SU-DHL-6 (cell line): ENCODE results near the gene CPT2.

Experiments
- H2AFZ ChIP-seq: fragments of 200-600 bp; sonication (generic); 2 replicates; pipeline ENCODE4 v1.6.1; 2014; ENCODE audit warnings: low read depth, mild to moderate bottlenecking, moderate library complexity, mixed read lengths, antibody characterized with exemption, low read length; ENCODE audit not compliant: severe bottlenecking
- H3F3A ChIP-seq: fragments of 200-600 bp; shearing (Covaris generic); 2 replicates; pipeline ENCODE4 v1.6.0; 2016; ENCODE audit warnings: antibody characterized with exemption, mild to moderate bottlenecking; ENCODE audit not compliant: insufficient read depth
- H3K27ac ChIP-seq: fragments of 200-600 bp; sonication (generic); 2 replicates; pipeline ENCODE4 v1.5.1; 2016; ENCODE audit warnings: low read depth, mild to moderate bottlenecking, low read length, moderate library complexity, mixed read lengths
- H3K27me3 ChIP-seq: fragments of 200-600 bp; sonication (generic), shearing (Covaris generic); 2 replicates; pipeline ENCODE4 v1.6.0; 2014; ENCODE audit warnings: mild to moderate bottlenecking, low read length
- H3K36me3 ChIP-seq: fragments of 200-600 bp; sonication (generic); 2 replicates; pipeline ENCODE4 v1.6.1; 2014; ENCODE audit warnings: mild to moderate bottlenecking, low read length, mixed read lengths
- H3K4me2 ChIP-seq: fragments of 300-600, 200-600 bp; shearing (Covaris generic), sonication (generic); 2 replicates; pipeline ENCODE4 v1.6.0; 2014; ENCODE audit warnings: low read length, low read depth, mild to moderate bottlenecking; ENCODE audit not compliant: poor library complexity, severe bottlenecking
- H3K4me3 ChIP-seq: fragments of 200-600 bp; sonication (generic); 2 replicates; pipeline ENCODE4 v1.5.1; 2014; ENCODE audit warnings: antibody characterized with exemption, low read length, mild to moderate bottlenecking, mixed read lengths; ENCODE audit not compliant: insufficient read depth, poor library complexity, severe bottlenecking
- H3K79me2 ChIP-seq: fragments of 200-600 bp; sonication (generic); 2 replicates; pipeline ENCODE4 v1.6.1; 2014; ENCODE audit warnings: mild to moderate bottlenecking, low read length, moderate library complexity; ENCODE audit not compliant: insufficient read depth
- H3K9ac ChIP-seq: fragments of 200-600 bp; sonication (generic); 2 replicates; pipeline ENCODE4 v1.7.0; 2014; ENCODE audit warnings: mild to moderate bottlenecking, low read length
- H3K9me2 ChIP-seq: fragments of 200-600 bp; sonication (generic); replicated peaks from 2 replicates; pipeline ENCODE4 v1.6.1; 2014; ENCODE audit warnings: low read length; ENCODE audit not compliant: insufficient read depth
- H3K9me3 ChIP-seq: fragments of 200-600 bp; sonication (generic); 2 replicates; pipeline ENCODE4 v1.6.1; 2014; ENCODE audit warnings: low read length, mixed read lengths; ENCODE audit not compliant: insufficient read depth
- H4K20me1 ChIP-seq: fragments of 200-600 bp; sonication (generic); 2 replicates; pipeline ENCODE4 v1.6.1; 2014; ENCODE audit warnings: low read depth, mild to moderate bottlenecking, antibody characterized with exemption, low read length, moderate library complexity, mixed read lengths
- CTCF ChIP-seq: fragments of 200-600 bp; sonication (generic); IDR thresholded peaks from one replicate; pipeline ENCODE4 v1.5.1; 2017; ENCODE audit warnings: antibody characterized with exemption, mild to moderate bottlenecking, low read length, moderate library complexity; ENCODE audit not compliant: insufficient read depth, poor library complexity, severe bottlenecking
- EZH2phosphoT487 ChIP-seq: fragments of 200-600 bp; sonication (generic), shearing (Covaris generic); conservative IDR thresholded peaks from 2 replicates; pipeline ENCODE4 v1.6.1; 2018; ENCODE audit warnings: mild to moderate bottlenecking, antibody characterized with exemption, low read length, moderate library complexity, mixed read lengths

The CPT2 gene

GRCh38 chr1:53256511-53257453 is 60.2 kb downstream of the CPT2 start:
- Histone ChIP-seq H3K4me3 (no peak overlapping the region), H3K9ac (no peak overlapping the region), H3K9me3 (no peaks in the 10 kb centered on the region), H3F3A (no peaks in the 10 kb centered on the region; the same call in 1 of the 2 replicates), H3K36me3 (peaks cover 21% of the 10 kb centered on the region), H3K4me2 (no peak overlapping the region), H3K79me2 (no peaks in the 10 kb centered on the region), H3K27me3 (no peaks in the 10 kb centered on the region), H4K20me1 (no peaks in the 10 kb centered on the region), H3K27ac (no peak overlapping the region), H2AFZ (no peak overlapping the region), H3K9me2 (no peaks in the 10 kb centered on the region)
- TF ChIP-seq EZH2phosphoT487, result no peak

- H2AFZ ChIP-seq, result no peak overlapping the region
- no peaks in the 10 kb centered on the region for H3K27me3 ChIP-seq
- no peaks in the 10 kb centered on the region for H3K79me2 ChIP-seq
- H3F3A ChIP-seq, result no peaks in the 10 kb centered on the region; the same call in 1 of the 2 replicates
- H3K9ac ChIP-seq, result no peak overlapping the region
- no peak overlapping the region for H3K27ac ChIP-seq
- H3K4me3 ChIP-seq, result no peak overlapping the region
- H3K9me3 ChIP-seq, result no peaks in the 10 kb centered on the region
- no peak overlapping the region for H3K4me2 ChIP-seq
- peaks cover 21% of the 10 kb centered on the region for H3K36me3 ChIP-seq
- TF ChIP-seq EZH2phosphoT487, result no peak
- no peak for TF ChIP-seq CTCF
- no peaks in the 10 kb centered on the region for H4K20me1 ChIP-seq
- no peaks in the 10 kb centered on the region for H3K9me2 ChIP-seq
Observed at GRCh38 chr1:53257454-53258081, 60.9 kb downstream of the CPT2 start.

- no peaks in the 10 kb centered on the region for H3K79me2 ChIP-seq
- no peaks in the 10 kb centered on the region for H4K20me1 ChIP-seq
- H3K27ac ChIP-seq, result no peak overlapping the region
- no peaks in the 10 kb centered on the region for H3K27me3 ChIP-seq
- no peaks in the 10 kb centered on the region; the same call in 1 of the 2 replicates for H3F3A ChIP-seq
- no peak overlapping the region for H3K4me2 ChIP-seq
- TF ChIP-seq EZH2phosphoT487 (no peak), CTCF (no peak)
- H2AFZ ChIP-seq, result no peak overlapping the region
- peaks cover 21% of the 10 kb centered on the region for H3K36me3 ChIP-seq
- no peaks in the 10 kb centered on the region for H3K9me2 ChIP-seq
- H3K9ac ChIP-seq, result no peak overlapping the region
- H3K4me3 ChIP-seq, result no peak overlapping the region
- H3K9me3 ChIP-seq, result no peaks in the 10 kb centered on the region
Observed at GRCh38 chr1:53258216-53258615, 61.6 kb downstream of the CPT2 start.
